IMR-90 (cell line): ENCODE measurements around the gene TRAF3. TPM values are rescaled to one million over a fixed set of nuclear protein-coding genes. Genes with fewer than 3 reads are reported as not detected.

Experiments used
- ATAC-seq: fragments of 200-7000 bp; cut with Tn5 transposase; 2 replicates; pipeline ENCODE4 v1.9.1; 2020; ENCODE audit warnings: low read depth, mild to moderate bottlenecking, moderate library complexity
- BruUV-seq: library from RNA; stranded (reverse); fragments of 400-500 nt; replicated peaks from 2 replicates; lab custom pipeline; 2021; lab: Mats Ljungman, UMichigan
- CTCF ChIA-PET: fragments of 300-600 bp; formaldehyde crosslinking; extraction: SDS; loops from one replicate; lab custom pipeline; 2021; ENCODE audit warnings: antibody characterized with exemption; lab: Yijun Ruan, JAX
- POLR2A ChIA-PET: fragments of 300-600 bp; sonication (Branson Sonifier 250); formaldehyde crosslinking; loops from one replicate; lab custom pipeline; 2022; ENCODE audit warnings: antibody characterized with exemption; ENCODE audit not compliant: unreplicated experiment; lab: Charles Lee
- DNase-seq: peaks from one replicate; pipeline ENCODE4 v3.0.0; 2013
- H2AFZ ChIP-seq: replicated peaks from 2 replicates; pipeline ENCODE3; 2013; ENCODE audit warnings: low read length, mild to moderate bottlenecking; ENCODE audit not compliant: poor library complexity
- H2AK5ac ChIP-seq: 2 replicates; pipeline ENCODE4 v1.6.1; 2013; ENCODE audit warnings: low read depth, low read length, inconsistent platforms
- H2AK9ac ChIP-seq: replicated peaks from 2 replicates; pipeline ENCODE3; 2013; ENCODE audit warnings: mild to moderate bottlenecking, low read depth, low read length, moderate library complexity; ENCODE audit not compliant: poor library complexity
- H2BK120ac ChIP-seq: 2 replicates; pipeline ENCODE4 v1.6.1; 2013; ENCODE audit warnings: low read depth, low read length, inconsistent platforms
- H2BK15ac ChIP-seq: 3 replicates; pipeline ENCODE4 v1.6.1; 2013; ENCODE audit warnings: low read depth, low read length, inconsistent platforms
- H2BK20ac ChIP-seq: 2 replicates; pipeline ENCODE4 v1.6.1; 2013; ENCODE audit warnings: low read depth, mild to moderate bottlenecking, inconsistent platforms, low read length, moderate library complexity
- H2BK5ac ChIP-seq: 2 replicates; pipeline ENCODE4 v1.6.1; 2013; ENCODE audit warnings: mild to moderate bottlenecking, low read depth, low read length, inconsistent platforms; ENCODE audit not compliant: poor library complexity, severe bottlenecking
- H3K14ac ChIP-seq: replicated peaks from 2 replicates; pipeline ENCODE4 v1.6.1; 2013; ENCODE audit warnings: low read depth, low read length, inconsistent platforms
- H3K18ac ChIP-seq: 2 replicates; pipeline ENCODE4 v1.6.1; 2013; ENCODE audit warnings: low read depth, low read length, control low read depth
- H3K23ac ChIP-seq: 2 replicates; pipeline ENCODE4 v1.6.1; 2013; ENCODE audit warnings: low read depth, low read length, inconsistent platforms
- H3K27ac ChIP-seq: 2 replicates; pipeline ENCODE4 v1.5.1; 2013; ENCODE audit warnings: mild to moderate bottlenecking, control low read depth, low read length; ENCODE audit not compliant: insufficient read depth
- H3K27me3 ChIP-seq: 2 replicates; pipeline ENCODE4 v1.6.1; 2013; ENCODE audit warnings: low read length; ENCODE audit not compliant: control insufficient read depth, insufficient read depth
- H3K36me3 ChIP-seq: 2 replicates; pipeline ENCODE4 v1.6.1; 2013; ENCODE audit warnings: low read length, mixed read lengths; ENCODE audit not compliant: control insufficient read depth, insufficient read depth
- H3K4ac ChIP-seq: 2 replicates; pipeline ENCODE4 v1.6.1; 2013; ENCODE audit warnings: low read depth, low read length, inconsistent platforms
- H3K4me1 ChIP-seq: 2 replicates; pipeline ENCODE4 v1.6.1; 2013; ENCODE audit warnings: low read length, mixed read lengths; ENCODE audit not compliant: control insufficient read depth, insufficient read depth
- H3K4me2 ChIP-seq: 2 replicates; pipeline ENCODE4 v1.6.1; 2013; ENCODE audit warnings: low read depth, mild to moderate bottlenecking, control low read depth, low read length, moderate library complexity
- H3K4me3 ChIP-seq: 2 replicates; pipeline ENCODE4 v1.5.1; 2013; ENCODE audit warnings: low read depth, mild to moderate bottlenecking, control low read depth, low read length, moderate library complexity; ENCODE audit not compliant: insufficient read depth
- H3K56ac ChIP-seq: 2 replicates; pipeline ENCODE4 v1.6.1; 2013; ENCODE audit warnings: low read length, inconsistent platforms; ENCODE audit not compliant: insufficient read depth; ENCODE audit errors: extremely low read depth
- H3K79me1 ChIP-seq, 2 experiments: 2 replicates each; pipeline ENCODE4 v1.6.1; 2013; ENCODE audit warnings: low read length in 2 of 2, inconsistent platforms in 1 of 2, low read depth in 1 of 2
- H3K9ac ChIP-seq: 2 replicates; pipeline ENCODE4 v1.6.1; 2013; ENCODE audit warnings: low read depth, low read length, control low read depth
- H3K9me1 ChIP-seq: 2 replicates; pipeline ENCODE4 v1.6.1; 2013; ENCODE audit warnings: low read length, inconsistent platforms; ENCODE audit not compliant: insufficient read depth
- H3K9me3 ChIP-seq: 2 replicates; pipeline ENCODE4 v1.6.1; 2013; ENCODE audit warnings: low read length; ENCODE audit not compliant: control insufficient read depth, insufficient read depth
- H4K20me1 ChIP-seq: 2 replicates; pipeline ENCODE4 v1.6.1; 2013; ENCODE audit warnings: low read length, inconsistent platforms; ENCODE audit not compliant: insufficient read depth
- H4K5ac ChIP-seq: 2 replicates; pipeline ENCODE4 v1.6.1; 2013; ENCODE audit warnings: mild to moderate bottlenecking, low read depth, low read length, control low read depth
- H4K8ac ChIP-seq, 2 experiments: 2 replicates each; pipeline ENCODE4 v1.6.1; 2013; ENCODE audit warnings: low read depth in 2 of 2, low read length in 2 of 2, control low read depth in 1 of 2, inconsistent platforms in 1 of 2
- H4K91ac ChIP-seq: 2 replicates; pipeline ENCODE4 v1.6.1; 2013; ENCODE audit warnings: low read depth, low read length, inconsistent platforms; ENCODE audit not compliant: insufficient read depth
- BHLHE40 ChIP-seq: fragments of 150-350 bp; IDR thresholded peaks from 2 replicates; pipeline ENCODE4 v1.6.1; 2016; ENCODE audit warnings: mild to moderate bottlenecking, low read depth, low read length
- CEBPB ChIP-seq: IDR thresholded peaks from 2 replicates; pipeline ENCODE4 v1.6.1; 2012; ENCODE audit warnings: low read depth, low read length, improper control_type of control experiment
- CHD1 ChIP-seq: IDR thresholded peaks from 2 replicates; pipeline ENCODE4 v1.6.1; 2012; ENCODE audit warnings: low read depth, low read length, improper control_type of control experiment
- FOS ChIP-seq: fragments of 150-350 bp; IDR thresholded peaks from 2 replicates; pipeline ENCODE4 v1.6.1; 2016; ENCODE audit warnings: low read depth, low read length
- MAFK ChIP-seq: IDR thresholded peaks from 2 replicates; pipeline ENCODE4 v1.6.1; 2012; ENCODE audit warnings: low read depth, low read length, improper control_type of control experiment
- MAZ ChIP-seq: IDR thresholded peaks from 2 replicates; pipeline ENCODE4 v1.6.1; 2012; ENCODE audit warnings: low read depth, mild to moderate bottlenecking, low read length, improper control_type of control experiment, moderate library complexity, borderline replicate concordance
- MXI1 ChIP-seq: IDR thresholded peaks from 2 replicates; pipeline ENCODE4 v1.6.1; 2012; ENCODE audit warnings: low read depth, mild to moderate bottlenecking, low read length, moderate library complexity, borderline replicate concordance
- POLR2A ChIP-seq: IDR thresholded peaks from 2 replicates; pipeline ENCODE4 v1.6.1; 2012; ENCODE audit warnings: mild to moderate bottlenecking, low read depth, low read length
- RAD21 ChIP-seq: IDR thresholded peaks from 2 replicates; pipeline ENCODE4 v1.6.1; 2012; ENCODE audit warnings: low read length, improper control_type of control experiment
- RFX5 ChIP-seq: IDR thresholded peaks from 2 replicates; pipeline ENCODE4 v1.8.0; 2012; ENCODE audit warnings: low read depth, mild to moderate bottlenecking, low read length, moderate library complexity
- SMC3 ChIP-seq: fragments of 150-350 bp; IDR thresholded peaks from 2 replicates; pipeline ENCODE4 v1.6.1; 2016; ENCODE audit warnings: low read depth, mild to moderate bottlenecking, antibody characterized with exemption, low read length, moderate library complexity
- WGBS, 2 experiments: methylation state at CpG; one replicate each; pipeline versions ENCODE4 v1.1.5 to v1.1.7; 2013; ENCODE audit warnings: missing lambda C conversion rate in 2 of 2; ENCODE audit not compliant: insufficient read length in 1 of 2; ENCODE audit errors: extremely low coverage in 2 of 2; 5-methylcytosine and 5-hydroxymethylcytosine counted together
- dilution Hi-C: fragments of 300-500 bp; cut with HindIII; formaldehyde crosslinking; loops from one replicate; pipeline ENCODE4 v1.14.3; 2018; ENCODE audit warnings: low sequenced_read_pairs; ENCODE audit not compliant: unreplicated experiment
- in situ Hi-C: fragments of 300-500 bp; cut with MboI; formaldehyde crosslinking; loops from 3 replicates; pipeline ENCODE4 v1.14.3; 2019; ENCODE audit warnings: low sequenced_read_pairs, inconsistent platforms, mixed read lengths
- intact Hi-C: fragments of 100-400 bp; cut with micrococcal nuclease; formaldehyde crosslinking; loops from 2 replicates; pipeline ENCODE4 v1.10.0; 2022
- polyA plus RNA-seq, 3 experiments: library from polyadenylated mRNA; depleted of rRNA; stranded (reverse); fragments of >200 nt; gene quantifications; 2 replicates each; pipeline ENCODE4 v1.2.3, GENCODE V29; 2012; ENCODE audit warnings: low replicate concordance in 1 of 3
- total RNA-seq: library from RNA; depleted of rRNA; stranded (reverse); fragments of >200 nt; gene quantifications from 2 replicates; pipeline ENCODE4 v1.2.3, GENCODE V29; 2012
- TF ChIP-seq, protein P1 (sequence below): conservative IDR thresholded peaks from 2 replicates; pipeline ENCODE4 v1.5.1; 2012; ENCODE audit warnings: mild to moderate bottlenecking, low read depth, low read length, improper control_type of control experiment
- TF ChIP-seq, protein P2 (sequence below): fragments of 150-350 bp; IDR thresholded peaks from 2 replicates; pipeline ENCODE4 v1.6.1; 2017; ENCODE audit warnings: mild to moderate bottlenecking, antibody characterized with exemption, low read length, low read depth
- TF ChIP-seq, protein P3 (sequence below): fragments of 150-350 bp; IDR thresholded peaks from 2 replicates; pipeline ENCODE4 v1.6.1; 2016; ENCODE audit warnings: low read depth, mild to moderate bottlenecking, low read length, moderate library complexity, borderline replicate concordance

The TRAF3 gene
- total and polyA plus RNA-seq, 2 of the 4 experiments (the other 2 are of a cell fraction) = 21.2 to 25.3 TPM

DNA sequence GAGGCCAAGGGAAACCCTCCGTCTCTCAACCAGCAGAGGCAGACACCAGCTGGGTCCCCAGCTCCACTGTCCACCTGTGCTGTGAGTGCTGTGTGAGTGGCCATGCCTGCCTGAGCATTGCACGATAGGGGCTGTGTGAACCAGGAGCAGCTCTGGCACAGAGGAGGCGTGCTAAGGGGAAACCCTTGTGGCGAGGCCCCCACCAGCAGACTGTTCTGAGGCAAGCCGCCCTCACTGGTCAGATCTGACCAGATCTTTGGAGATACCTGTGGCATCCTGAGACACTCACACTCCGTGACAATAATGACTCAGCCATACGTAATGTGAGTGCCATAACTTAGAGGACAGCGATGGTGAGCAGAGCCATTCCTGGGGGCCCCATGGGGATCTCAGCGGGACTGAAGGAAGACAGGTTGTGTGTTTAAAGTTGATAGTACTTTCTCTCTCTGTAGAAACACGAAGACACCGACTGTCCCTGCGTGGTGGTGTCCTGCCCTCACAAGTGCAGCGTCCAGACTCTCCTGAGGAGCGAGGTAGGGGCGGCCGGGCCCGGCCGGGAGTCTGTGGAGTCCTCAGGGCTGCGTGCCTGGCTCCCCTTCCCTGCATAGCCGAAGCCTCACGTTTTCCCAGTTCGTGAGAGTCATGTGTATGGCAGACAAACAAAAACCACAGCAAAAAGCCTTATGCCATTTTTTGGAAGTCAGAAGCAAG, 108.6 kb downstream of the TRAF3 start:
- Histone ChIP-seq H3K27me3 (no peaks in the 10 kb centered on the region), H2AK5ac (no peak overlapping the region), H2AFZ (no peak overlapping the region), H3K23ac (no peak overlapping the region), H3K36me3 (peaks cover 20% of the 10 kb centered on the region), H3K56ac (no peak overlapping the region), H4K91ac (no peak overlapping the region), H4K8ac (no peak overlapping the region), H2BK120ac (no peak overlapping the region), H3K18ac (no peak overlapping the region), H4K20me1 (peaks cover 10% of the 10 kb centered on the region; the same call in 1 of the 2 replicates), H3K4me1 (no peaks in the 10 kb centered on the region), H3K4me3 (no peak overlapping the region), H3K4ac (no peak overlapping the region), H4K5ac (no peak overlapping the region), H2BK20ac (no peak overlapping the region), H3K9me1 (peaks cover 6% of the 10 kb centered on the region), H3K4me2 (no peak overlapping the region), H3K9me3 (no peaks in the 10 kb centered on the region), H2BK15ac (no peak overlapping the region), H2BK5ac (no peak overlapping the region), H3K79me1 (peaks cover 0 to 5% of the 10 kb centered on the region in 2 experiments; a peak in 1 of 4 replicates), H3K27ac (no peak overlapping the region), H2AK9ac (no peak overlapping the region), H3K9ac (no peak overlapping the region), H3K14ac (no peak overlapping the region; the same call in 1 of the 2 replicates)
- no peak for TF ChIP-seq SMC3
- TF ChIP-seq MAFK = no peak
- TF ChIP-seq FOS = no peak
- TF ChIP-seq, protein P1, sequence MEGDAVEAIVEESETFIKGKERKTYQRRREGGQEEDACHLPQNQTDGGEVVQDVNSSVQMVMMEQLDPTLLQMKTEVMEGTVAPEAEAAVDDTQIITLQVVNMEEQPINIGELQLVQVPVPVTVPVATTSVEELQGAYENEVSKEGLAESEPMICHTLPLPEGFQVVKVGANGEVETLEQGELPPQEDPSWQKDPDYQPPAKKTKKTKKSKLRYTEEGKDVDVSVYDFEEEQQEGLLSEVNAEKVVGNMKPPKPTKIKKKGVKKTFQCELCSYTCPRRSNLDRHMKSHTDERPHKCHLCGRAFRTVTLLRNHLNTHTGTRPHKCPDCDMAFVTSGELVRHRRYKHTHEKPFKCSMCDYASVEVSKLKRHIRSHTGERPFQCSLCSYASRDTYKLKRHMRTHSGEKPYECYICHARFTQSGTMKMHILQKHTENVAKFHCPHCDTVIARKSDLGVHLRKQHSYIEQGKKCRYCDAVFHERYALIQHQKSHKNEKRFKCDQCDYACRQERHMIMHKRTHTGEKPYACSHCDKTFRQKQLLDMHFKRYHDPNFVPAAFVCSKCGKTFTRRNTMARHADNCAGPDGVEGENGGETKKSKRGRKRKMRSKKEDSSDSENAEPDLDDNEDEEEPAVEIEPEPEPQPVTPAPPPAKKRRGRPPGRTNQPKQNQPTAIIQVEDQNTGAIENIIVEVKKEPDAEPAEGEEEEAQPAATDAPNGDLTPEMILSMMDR = no peak
- no peak for TF ChIP-seq CHD1
- TF ChIP-seq RAD21 = no peak
- TF ChIP-seq CEBPB = no peak
- TF ChIP-seq BHLHE40 = no peak
- TF ChIP-seq MXI1 = no peak
- TF ChIP-seq, protein P2, sequence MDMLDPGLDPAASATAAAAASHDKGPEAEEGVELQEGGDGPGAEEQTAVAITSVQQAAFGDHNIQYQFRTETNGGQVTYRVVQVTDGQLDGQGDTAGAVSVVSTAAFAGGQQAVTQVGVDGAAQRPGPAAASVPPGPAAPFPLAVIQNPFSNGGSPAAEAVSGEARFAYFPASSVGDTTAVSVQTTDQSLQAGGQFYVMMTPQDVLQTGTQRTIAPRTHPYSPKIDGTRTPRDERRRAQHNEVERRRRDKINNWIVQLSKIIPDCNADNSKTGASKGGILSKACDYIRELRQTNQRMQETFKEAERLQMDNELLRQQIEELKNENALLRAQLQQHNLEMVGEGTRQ = no peak
- TF ChIP-seq POLR2A = no peak
- TF ChIP-seq, protein P3, sequence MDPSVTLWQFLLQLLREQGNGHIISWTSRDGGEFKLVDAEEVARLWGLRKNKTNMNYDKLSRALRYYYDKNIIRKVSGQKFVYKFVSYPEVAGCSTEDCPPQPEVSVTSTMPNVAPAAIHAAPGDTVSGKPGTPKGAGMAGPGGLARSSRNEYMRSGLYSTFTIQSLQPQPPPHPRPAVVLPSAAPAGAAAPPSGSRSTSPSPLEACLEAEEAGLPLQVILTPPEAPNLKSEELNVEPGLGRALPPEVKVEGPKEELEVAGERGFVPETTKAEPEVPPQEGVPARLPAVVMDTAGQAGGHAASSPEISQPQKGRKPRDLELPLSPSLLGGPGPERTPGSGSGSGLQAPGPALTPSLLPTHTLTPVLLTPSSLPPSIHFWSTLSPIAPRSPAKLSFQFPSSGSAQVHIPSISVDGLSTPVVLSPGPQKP = no peak
- TF ChIP-seq RFX5 = no peak
- TF ChIP-seq MAZ = no peak
- intact Hi-C loops (no loop called here), in situ Hi-C loops (no loop called here), dilution Hi-C loops (no loop called here)
- WGBS, 2 experiments = 99% methylated on average over 14 of the region's 22 CpGs; no CpG with 5 or more reads in 1 of the 2 experiments
- ChIA-PET CTCF (no interaction called here), POLR2A (no interaction called here)
- no TSS peak for BruUV-seq
- no peak for DNase-seq
- no peak for ATAC-seq
